IMR-90 (cell line): ENCODE data around the gene MAEA. TPM values are rescaled to one million over a fixed set of nuclear protein-coding genes. Genes with fewer than 3 reads are reported as not detected.

Source experiments
- ATAC-seq: fragments of 200-7000 bp; cut with Tn5 transposase; 2 replicates; pipeline ENCODE4 v1.9.1; 2020; ENCODE audit warnings: low read depth, mild to moderate bottlenecking, moderate library complexity
- BruUV-seq: library from RNA; stranded (reverse); fragments of 400-500 nt; replicated peaks from 2 replicates; lab custom pipeline; 2021; lab: Mats Ljungman, UMichigan
- CTCF ChIA-PET: fragments of 300-600 bp; formaldehyde crosslinking; extraction: SDS; loops from one replicate; lab custom pipeline; 2021; ENCODE audit warnings: antibody characterized with exemption; lab: Yijun Ruan, JAX
- POLR2A ChIA-PET: fragments of 300-600 bp; sonication (Branson Sonifier 250); formaldehyde crosslinking; loops from one replicate; lab custom pipeline; 2022; ENCODE audit warnings: antibody characterized with exemption; ENCODE audit not compliant: unreplicated experiment; lab: Charles Lee
- DNase-seq: peaks from one replicate; pipeline ENCODE4 v3.0.0; 2013
- H2AFZ ChIP-seq: replicated peaks from 2 replicates; pipeline ENCODE3; 2013; ENCODE audit warnings: low read length, mild to moderate bottlenecking; ENCODE audit not compliant: poor library complexity
- H2AK5ac ChIP-seq: 2 replicates; pipeline ENCODE4 v1.6.1; 2013; ENCODE audit warnings: low read depth, low read length, inconsistent platforms
- H2AK9ac ChIP-seq: replicated peaks from 2 replicates; pipeline ENCODE3; 2013; ENCODE audit warnings: mild to moderate bottlenecking, low read depth, low read length, moderate library complexity; ENCODE audit not compliant: poor library complexity
- H2BK120ac ChIP-seq: 2 replicates; pipeline ENCODE4 v1.6.1; 2013; ENCODE audit warnings: low read depth, low read length, inconsistent platforms
- H2BK15ac ChIP-seq: 3 replicates; pipeline ENCODE4 v1.6.1; 2013; ENCODE audit warnings: low read depth, low read length, inconsistent platforms
- H2BK20ac ChIP-seq: 2 replicates; pipeline ENCODE4 v1.6.1; 2013; ENCODE audit warnings: low read depth, mild to moderate bottlenecking, inconsistent platforms, low read length, moderate library complexity
- H2BK5ac ChIP-seq: 2 replicates; pipeline ENCODE4 v1.6.1; 2013; ENCODE audit warnings: mild to moderate bottlenecking, low read depth, low read length, inconsistent platforms; ENCODE audit not compliant: poor library complexity, severe bottlenecking
- H3K14ac ChIP-seq: replicated peaks from 2 replicates; pipeline ENCODE4 v1.6.1; 2013; ENCODE audit warnings: low read depth, low read length, inconsistent platforms
- H3K18ac ChIP-seq: 2 replicates; pipeline ENCODE4 v1.6.1; 2013; ENCODE audit warnings: low read depth, low read length, control low read depth
- H3K23ac ChIP-seq: 2 replicates; pipeline ENCODE4 v1.6.1; 2013; ENCODE audit warnings: low read depth, low read length, inconsistent platforms
- H3K27ac ChIP-seq: 2 replicates; pipeline ENCODE4 v1.5.1; 2013; ENCODE audit warnings: mild to moderate bottlenecking, control low read depth, low read length; ENCODE audit not compliant: insufficient read depth
- H3K27me3 ChIP-seq: 2 replicates; pipeline ENCODE4 v1.6.1; 2013; ENCODE audit warnings: low read length; ENCODE audit not compliant: control insufficient read depth, insufficient read depth
- H3K36me3 ChIP-seq: 2 replicates; pipeline ENCODE4 v1.6.1; 2013; ENCODE audit warnings: low read length, mixed read lengths; ENCODE audit not compliant: control insufficient read depth, insufficient read depth
- H3K4ac ChIP-seq: 2 replicates; pipeline ENCODE4 v1.6.1; 2013; ENCODE audit warnings: low read depth, low read length, inconsistent platforms
- H3K4me1 ChIP-seq: 2 replicates; pipeline ENCODE4 v1.6.1; 2013; ENCODE audit warnings: low read length, mixed read lengths; ENCODE audit not compliant: control insufficient read depth, insufficient read depth
- H3K4me2 ChIP-seq: 2 replicates; pipeline ENCODE4 v1.6.1; 2013; ENCODE audit warnings: low read depth, mild to moderate bottlenecking, control low read depth, low read length, moderate library complexity
- H3K4me3 ChIP-seq: 2 replicates; pipeline ENCODE4 v1.5.1; 2013; ENCODE audit warnings: low read depth, mild to moderate bottlenecking, control low read depth, low read length, moderate library complexity; ENCODE audit not compliant: insufficient read depth
- H3K56ac ChIP-seq: 2 replicates; pipeline ENCODE4 v1.6.1; 2013; ENCODE audit warnings: low read length, inconsistent platforms; ENCODE audit not compliant: insufficient read depth; ENCODE audit errors: extremely low read depth
- H3K79me1 ChIP-seq, 2 experiments: 2 replicates each; pipeline ENCODE4 v1.6.1; 2013; ENCODE audit warnings: low read length in 2 of 2, inconsistent platforms in 1 of 2, low read depth in 1 of 2
- H3K9ac ChIP-seq: 2 replicates; pipeline ENCODE4 v1.6.1; 2013; ENCODE audit warnings: low read depth, low read length, control low read depth
- H3K9me1 ChIP-seq: 2 replicates; pipeline ENCODE4 v1.6.1; 2013; ENCODE audit warnings: low read length, inconsistent platforms; ENCODE audit not compliant: insufficient read depth
- H3K9me3 ChIP-seq: 2 replicates; pipeline ENCODE4 v1.6.1; 2013; ENCODE audit warnings: low read length; ENCODE audit not compliant: control insufficient read depth, insufficient read depth
- H4K20me1 ChIP-seq: 2 replicates; pipeline ENCODE4 v1.6.1; 2013; ENCODE audit warnings: low read length, inconsistent platforms; ENCODE audit not compliant: insufficient read depth
- H4K5ac ChIP-seq: 2 replicates; pipeline ENCODE4 v1.6.1; 2013; ENCODE audit warnings: mild to moderate bottlenecking, low read depth, low read length, control low read depth
- H4K8ac ChIP-seq, 2 experiments: 2 replicates each; pipeline ENCODE4 v1.6.1; 2013; ENCODE audit warnings: low read depth in 2 of 2, low read length in 2 of 2, control low read depth in 1 of 2, inconsistent platforms in 1 of 2
- H4K91ac ChIP-seq: 2 replicates; pipeline ENCODE4 v1.6.1; 2013; ENCODE audit warnings: low read depth, low read length, inconsistent platforms; ENCODE audit not compliant: insufficient read depth
- BHLHE40 ChIP-seq: fragments of 150-350 bp; IDR thresholded peaks from 2 replicates; pipeline ENCODE4 v1.6.1; 2016; ENCODE audit warnings: mild to moderate bottlenecking, low read depth, low read length
- CTCF ChIP-seq: conservative IDR thresholded peaks from 2 replicates; pipeline ENCODE4 v1.5.1; 2012; ENCODE audit warnings: mild to moderate bottlenecking, low read depth, low read length, improper control_type of control experiment
- FOS ChIP-seq: fragments of 150-350 bp; IDR thresholded peaks from 2 replicates; pipeline ENCODE4 v1.6.1; 2016; ENCODE audit warnings: low read depth, low read length
- MAFK ChIP-seq: IDR thresholded peaks from 2 replicates; pipeline ENCODE4 v1.6.1; 2012; ENCODE audit warnings: low read depth, low read length, improper control_type of control experiment
- MXI1 ChIP-seq: IDR thresholded peaks from 2 replicates; pipeline ENCODE4 v1.6.1; 2012; ENCODE audit warnings: low read depth, mild to moderate bottlenecking, low read length, moderate library complexity, borderline replicate concordance
- POLR2A ChIP-seq: IDR thresholded peaks from 2 replicates; pipeline ENCODE4 v1.6.1; 2012; ENCODE audit warnings: mild to moderate bottlenecking, low read depth, low read length
- RAD21 ChIP-seq: IDR thresholded peaks from 2 replicates; pipeline ENCODE4 v1.6.1; 2012; ENCODE audit warnings: low read length, improper control_type of control experiment
- RCOR1 ChIP-seq: IDR thresholded peaks from 2 replicates; pipeline ENCODE4 v1.6.1; 2012; ENCODE audit warnings: mild to moderate bottlenecking, low read length, improper control_type of control experiment; ENCODE audit not compliant: insufficient replicate concordance
- RFX5 ChIP-seq: IDR thresholded peaks from 2 replicates; pipeline ENCODE4 v1.8.0; 2012; ENCODE audit warnings: low read depth, mild to moderate bottlenecking, low read length, moderate library complexity
- SMC3 ChIP-seq: fragments of 150-350 bp; IDR thresholded peaks from 2 replicates; pipeline ENCODE4 v1.6.1; 2016; ENCODE audit warnings: low read depth, mild to moderate bottlenecking, antibody characterized with exemption, low read length, moderate library complexity
- WGBS, 2 experiments: methylation state at CpG; one replicate each; pipeline versions ENCODE4 v1.1.5 to v1.1.7; 2013; ENCODE audit warnings: missing lambda C conversion rate in 2 of 2; ENCODE audit not compliant: insufficient read length in 1 of 2; ENCODE audit errors: extremely low coverage in 2 of 2; 5-methylcytosine and 5-hydroxymethylcytosine counted together
- dilution Hi-C: fragments of 300-500 bp; cut with HindIII; formaldehyde crosslinking; loops from one replicate; pipeline ENCODE4 v1.14.3; 2018; ENCODE audit warnings: low sequenced_read_pairs; ENCODE audit not compliant: unreplicated experiment
- in situ Hi-C: fragments of 300-500 bp; cut with MboI; formaldehyde crosslinking; loops from 3 replicates; pipeline ENCODE4 v1.14.3; 2019; ENCODE audit warnings: low sequenced_read_pairs, inconsistent platforms, mixed read lengths
- intact Hi-C: fragments of 100-400 bp; cut with micrococcal nuclease; formaldehyde crosslinking; loops from 2 replicates; pipeline ENCODE4 v1.10.0; 2022
- polyA plus RNA-seq, 3 experiments: library from polyadenylated mRNA; depleted of rRNA; stranded (reverse); fragments of >200 nt; gene quantifications; 2 replicates each; pipeline ENCODE4 v1.2.3, GENCODE V29; 2012; ENCODE audit warnings: low replicate concordance in 1 of 3
- total RNA-seq: library from RNA; depleted of rRNA; stranded (reverse); fragments of >200 nt; gene quantifications from 2 replicates; pipeline ENCODE4 v1.2.3, GENCODE V29; 2012

The MAEA gene
- total and polyA plus RNA-seq, 2 of the 4 experiments (the other 2 are of a cell fraction), result 61.5 to 108 TPM

DNA sequence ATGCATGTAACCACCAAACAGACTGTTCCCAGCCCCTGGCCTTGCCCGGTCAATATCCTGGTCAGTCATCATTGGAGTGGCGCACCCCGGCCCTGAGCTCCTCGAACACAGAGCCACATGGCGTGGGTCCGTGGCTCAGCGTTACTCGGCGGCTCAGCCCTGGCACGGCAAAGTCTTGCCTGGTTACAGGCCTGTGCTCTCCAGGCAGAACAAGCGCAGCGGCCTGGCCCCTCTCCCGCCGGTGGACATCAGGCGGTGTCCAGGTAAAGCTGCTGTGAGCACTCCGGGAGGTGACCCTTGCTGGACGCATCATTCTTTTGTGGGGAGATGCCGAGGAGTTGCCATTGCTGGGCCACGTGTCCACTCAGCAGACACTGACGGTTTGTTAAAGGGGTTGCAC lies 51.2 kb downstream of the MAEA start:
- Histone ChIP-seq H3K4me2 (no peak overlapping the region), H3K4ac (no peak overlapping the region), H3K14ac (no peak overlapping the region), H2BK20ac (no peak overlapping the region), H2BK120ac (no peak overlapping the region), H4K5ac (no peak overlapping the region), H3K9ac (no peak overlapping the region), H3K36me3 (peaks cover 57% of the 10 kb centered on the region), H4K91ac (no peak overlapping the region), H3K79me1 (peaks cover 24 to 62% of the 10 kb centered on the region in 2 experiments), H3K4me3 (no peak overlapping the region), H4K20me1 (peaks cover 12% of the 10 kb centered on the region), H2AK9ac (no peak overlapping the region), H3K27ac (no peak overlapping the region), H2AK5ac (no peak overlapping the region), H2AFZ (no peak overlapping the region), H2BK5ac (no peak overlapping the region), H3K9me1 (peaks cover 6% of the 10 kb centered on the region; the same call in 1 of the 2 replicates), H3K4me1 (peaks cover 4% of the 10 kb centered on the region; the same call in 1 of the 2 replicates), H3K56ac (no peak overlapping the region), H2BK15ac (no peak overlapping the region), H3K27me3 (no peaks in the 10 kb centered on the region), H3K23ac (no peak overlapping the region), H3K9me3 (peaks cover 18% of the 10 kb centered on the region; the same call in 1 of the 2 replicates), H3K18ac (no peak overlapping the region), H4K8ac (no peak overlapping the region; a peak in 1 of 4 replicates)
- DNase-seq (no peak), ATAC-seq (no peak)
- BruUV-seq, result no TSS peak
- in situ Hi-C loops (no loop called here), intact Hi-C loops (no loop called here), dilution Hi-C loops (no loop called here)
- WGBS, 2 experiments, result 95% methylated on average over 10 of the region's 20 CpGs; no CpG with 5 or more reads in 1 of the 2 experiments
- POLR2A ChIA-PET, result no interaction called here
- TF ChIP-seq SMC3 (no peak), MXI1 (no peak), RCOR1 (no peak), BHLHE40 (no peak), MAFK (no peak), CTCF (no peak), RFX5 (no peak), RAD21 (no peak), FOS (no peak), POLR2A (no peak)
- CTCF ChIA-PET, result interaction anchor here (0.7 kb wide), 1 partner anchor 107 kb away, joined by 3 read pairs; no protein-coding TSS in a partner anchor
